Sigmoid colon (tissue), 4 donors: ENCODE measurements around the gene LRP2BP.

Experiments used
- CTCF ChIP-seq, 4 experiments: fragments of 450-650 bp in 3 of 4; fragments of 200-600 bp in 1 of 4; IDR thresholded peaks; one replicate each; pipeline ENCODE4 v1.5.1; 2016 to 2019; ENCODE audit warnings: antibody characterized with exemption in 4 of 4, mild to moderate bottlenecking in 3 of 4, moderate library complexity in 2 of 4
- EP300 ChIP-seq, 4 donors: sonication (generic); formaldehyde crosslinking; IDR thresholded peaks; one replicate each; pipeline ENCODE4 v1.6.1; 2017; ENCODE audit warnings: antibody characterized with exemption in 4 of 4

DNA sequence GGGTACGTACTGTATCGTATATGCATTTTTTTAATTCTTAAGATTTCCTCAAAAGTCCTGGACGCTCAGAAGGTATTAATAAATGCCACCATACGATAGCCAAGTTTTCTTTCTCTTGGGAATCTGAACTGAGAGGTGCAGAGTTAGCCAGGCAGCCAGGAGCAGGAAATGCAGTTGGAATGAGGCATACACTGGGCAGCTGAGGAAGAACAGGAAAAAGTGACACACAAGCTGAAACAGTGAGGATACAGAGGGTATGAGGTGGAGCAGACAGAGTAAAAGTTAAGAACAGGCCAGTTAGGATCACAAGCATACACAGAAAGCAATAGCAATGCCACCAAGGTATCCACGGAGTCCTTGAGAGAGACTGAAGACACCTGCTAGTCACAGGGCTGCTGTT, 16.7 kb upstream of the LRP2BP start:
- TF ChIP-seq CTCF (IDR thresholded peaks at IDR 0.05) (no peak), EP300 (IDR thresholded peaks at IDR 0.05) (no peak)
